ENCODE measurements around the gene IL34.

DNA sequence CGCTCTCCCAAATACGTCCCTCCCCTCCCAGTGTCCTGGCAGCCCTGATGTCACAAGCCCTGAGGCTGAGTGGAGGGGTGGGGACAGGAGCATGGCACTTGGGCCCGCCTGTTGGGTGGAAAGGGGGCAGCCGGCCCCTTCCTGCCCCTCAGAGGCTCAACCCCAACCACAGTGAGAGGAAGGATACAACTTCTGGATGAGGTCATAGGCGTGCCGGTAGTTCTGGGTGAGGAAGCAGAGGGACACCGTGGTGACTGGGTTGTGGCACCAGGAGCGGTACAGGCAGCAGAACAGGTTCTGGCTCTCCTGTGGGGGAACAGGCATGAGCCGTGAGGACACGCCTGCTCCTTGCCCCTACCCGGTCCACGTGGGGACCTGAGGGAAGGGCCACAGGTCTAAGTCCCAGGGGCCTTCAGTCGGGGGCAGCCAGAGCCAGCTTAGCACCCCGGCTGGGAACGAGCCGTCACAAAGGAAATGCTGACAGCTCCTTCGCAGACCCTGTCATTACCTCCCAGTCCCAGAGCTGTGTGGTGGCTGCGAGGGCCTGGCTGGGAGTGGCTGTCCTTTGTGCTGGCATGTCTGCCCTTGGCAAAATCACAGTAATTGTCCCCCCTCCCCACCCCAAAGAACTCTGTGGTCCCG, 50.7 kb downstream of the IL34 start:
- TF ChIP-seq EZH2 (IDR thresholded peaks at IDR 0.05; ENCODE audit: insufficient read depth, poor library complexity, severe bottlenecking) (no peak), EZH2phosphoT487 (IDR thresholded peaks at IDR 0.05; ENCODE audit: insufficient read depth, low read depth) (no peak)
